ENCODE data around the gene SMURF1. TPM values are rescaled to one million over a fixed set of nuclear protein-coding genes. Genes with fewer than 3 reads are reported as not detected.

Gene SMURF1
- total RNA-seq, 1 experiment from 2014 or later = 30.2 TPM

DNA sequence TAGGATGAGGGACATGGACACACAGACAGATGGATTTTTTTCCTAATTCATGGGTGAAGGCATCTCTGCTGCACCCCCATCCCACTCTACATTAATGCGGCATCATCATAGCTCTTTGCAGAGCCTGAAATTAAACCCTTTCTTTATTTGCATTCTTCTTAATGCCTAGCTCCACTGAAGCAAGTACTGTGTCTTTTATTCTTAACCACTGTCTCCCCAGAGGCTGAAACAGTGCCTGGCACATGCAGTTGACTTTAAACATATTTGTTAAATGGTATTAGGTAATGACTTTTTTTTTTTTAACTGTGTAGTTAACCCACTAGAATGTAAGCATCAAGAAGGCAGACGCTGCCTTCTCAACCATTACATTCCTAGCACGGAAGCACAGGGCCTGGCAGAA lies 73.5 kb downstream of the SMURF1 start:
- Histone ChIP-seq H4K20me1 (ENCODE audit: low read length) (peaks cover 16% of the 10 kb centered on the region; the same call in 1 of the 2 replicates), H2AFZ (ENCODE audit: low read length) (no peak overlapping the region), H3K9me3 (ENCODE audit: low read length) (no peaks in the 10 kb centered on the region), H3K27ac (ENCODE audit: low read length) (no peak overlapping the region), H3K9ac (ENCODE audit: low read length) (no peak overlapping the region), H3K4me1 (ENCODE audit: insufficient read depth, low read length) (no peaks in the 10 kb centered on the region), H3K36me3 (ENCODE audit: low read depth, low read length) (no peaks in the 10 kb centered on the region), H3K4me3 (ENCODE audit: low read length) (no peak overlapping the region), H3K79me2 (ENCODE audit: low read length) (peaks cover 97% of the 10 kb centered on the region), H3F3A (ENCODE audit: low read length, unreplicated experiment) (no peaks in the 10 kb centered on the region), H3K4me2 (ENCODE audit: low read length) (no peak overlapping the region), H3K27me3 (ENCODE audit: low read length) (no peaks in the 10 kb centered on the region), H3K9me2 (replicated peaks; ENCODE audit: low read length) (no peaks in the 10 kb centered on the region)
- no TSS peak for BruUV-seq (replicated peaks)
- ChIA-PET POLR2A (ENCODE audit: unreplicated experiment) (no interaction called here), CTCF (no interaction called here)
- intact Hi-C loops (cut with micrococcal nuclease) = no loop called here
- no peak for TF ChIP-seq EZH2 (IDR thresholded peaks at IDR 0.05; ENCODE audit: low read length, unreplicated experiment)
- TF ChIP-seq CTCF (conservative IDR thresholded peaks at IDR 0.05; ENCODE audit: low read depth, low read length) = no peak
- TF ChIP-seq EZH2phosphoT487 (IDR thresholded peaks at IDR 0.05; ENCODE audit: borderline replicate concordance, low read length) = no peak
- no peak for ATAC-seq
- no peak for DNase-seq

- H4K20me1 ChIP-seq (ENCODE audit: low read length) = peaks cover 10% of the 10 kb centered on the region; the same call in 1 of the 2 replicates
- ChIA-PET POLR2A (ENCODE audit: unreplicated experiment) (no interaction called here), CTCF (no interaction called here)
- H3K27ac ChIP-seq (ENCODE audit: low read length) = no peak overlapping the region
- no TSS peak for BruUV-seq (replicated peaks)
- H3K27me3 ChIP-seq (ENCODE audit: low read length) = no peaks in the 10 kb centered on the region
- DNase-seq = no peak
- H3K4me1 ChIP-seq (ENCODE audit: insufficient read depth, low read length) = no peaks in the 10 kb centered on the region
- ATAC-seq = no peak
- H3K9ac ChIP-seq (ENCODE audit: low read length) = no peak overlapping the region
- H3K4me2 ChIP-seq (ENCODE audit: low read length) = no peak overlapping the region
- H3K9me3 ChIP-seq (ENCODE audit: low read length) = no peaks in the 10 kb centered on the region
- intact Hi-C loops (cut with micrococcal nuclease) = no loop called here
- H3K79me2 ChIP-seq (ENCODE audit: low read length) = peaks cover 47% of the 10 kb centered on the region
- no peaks in the 10 kb centered on the region for H3F3A ChIP-seq (ENCODE audit: low read length, unreplicated experiment)
- H2AFZ ChIP-seq (ENCODE audit: low read length) = no peak overlapping the region
- H3K4me3 ChIP-seq (ENCODE audit: low read length) = no peak overlapping the region
- TF ChIP-seq EZH2 (IDR thresholded peaks at IDR 0.05; ENCODE audit: low read length, unreplicated experiment) = no peak
- no peak for TF ChIP-seq CTCF (conservative IDR thresholded peaks at IDR 0.05; ENCODE audit: low read depth, low read length)
- TF ChIP-seq EZH2phosphoT487 (IDR thresholded peaks at IDR 0.05; ENCODE audit: borderline replicate concordance, low read length) = no peak
- peaks cover 15% of the 10 kb centered on the region for H3K36me3 ChIP-seq (ENCODE audit: low read depth, low read length)
- H3K9me2 ChIP-seq (replicated peaks; ENCODE audit: low read length) = no peaks in the 10 kb centered on the region
These were observed 82.7 kb downstream of the SMURF1 start for GRCh38 chr7:99061001-99061776.

DNA sequence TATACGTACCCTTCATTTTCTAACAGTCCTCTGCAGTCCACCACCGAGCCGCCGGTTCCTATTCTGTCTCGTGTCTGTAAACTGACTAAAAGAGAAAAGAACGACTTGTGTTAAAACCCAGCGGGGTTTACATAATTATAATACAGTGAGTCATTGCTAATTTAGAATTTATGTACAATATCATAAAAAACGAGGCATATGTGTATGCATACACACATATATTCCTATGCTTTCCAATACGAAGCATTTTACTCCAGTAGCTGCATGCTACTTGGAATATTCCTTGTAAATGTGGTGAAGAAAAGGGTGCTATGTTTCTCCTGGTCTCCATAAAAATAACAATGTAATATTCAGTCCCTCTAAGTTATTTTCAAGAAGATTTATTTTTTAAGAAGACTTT lies 89.1 kb downstream of the SMURF1 start:
- no TSS peak for BruUV-seq (replicated peaks)
- POLR2A ChIA-PET (ENCODE audit: unreplicated experiment) = interaction anchor here (0.6 kb wide), 1 partner anchor 69 kb away, joined by 4 read pairs; no protein-coding TSS in a partner anchor
- intact Hi-C loops (cut with micrococcal nuclease) = no loop called here
- peaks cover 49% of the 10 kb centered on the region for H3K36me3 ChIP-seq (ENCODE audit: low read depth, low read length)
- H3K9me3 ChIP-seq (ENCODE audit: low read length) = no peaks in the 10 kb centered on the region
- H3F3A ChIP-seq (ENCODE audit: low read length, unreplicated experiment) = no peaks in the 10 kb centered on the region
- TF ChIP-seq EZH2 (IDR thresholded peaks at IDR 0.05; ENCODE audit: low read length, unreplicated experiment) (no peak), CTCF (conservative IDR thresholded peaks at IDR 0.05; ENCODE audit: low read depth, low read length) (no peak), EZH2phosphoT487 (IDR thresholded peaks at IDR 0.05; ENCODE audit: borderline replicate concordance, low read length) (no peak)
- H3K27ac ChIP-seq (ENCODE audit: low read length) = no peak overlapping the region
- CTCF ChIA-PET = no interaction called here
- no peak overlapping the region for H3K4me3 ChIP-seq (ENCODE audit: low read length)
- H2AFZ ChIP-seq (ENCODE audit: low read length) = no peak overlapping the region
- ATAC-seq (no peak), DNase-seq (no peak)
- H3K79me2 ChIP-seq (ENCODE audit: low read length) = peaks cover 4% of the 10 kb centered on the region
- H3K4me2 ChIP-seq (ENCODE audit: low read length) = no peak overlapping the region
- no peaks in the 10 kb centered on the region for H3K9me2 ChIP-seq (replicated peaks; ENCODE audit: low read length)
- peaks cover 18% of the 10 kb centered on the region for H3K4me1 ChIP-seq (ENCODE audit: insufficient read depth, low read length)
- no peaks in the 10 kb centered on the region for H3K27me3 ChIP-seq (ENCODE audit: low read length)
- no peak overlapping the region for H3K9ac ChIP-seq (ENCODE audit: low read length)
- H4K20me1 ChIP-seq (ENCODE audit: low read length) = no peaks in the 10 kb centered on the region

Data from PC-3 (cell line).